Adrenal gland (tissue), 12 donors: Measurements from ENCODE around the gene SGPL1. TPM values are rescaled to one million over a fixed set of nuclear protein-coding genes. Genes with fewer than 3 reads are reported as not detected.
A peak's percentile ranks its signal among the peaks of the same experiment; 100 is the strongest.

Experiments
- DNase-seq, 7 donors: peaks; one replicate each; pipeline ENCODE4 v3.0.0-alpha.2; 2019 to 2020
- H3K27ac ChIP-seq, 5 donors: fragments of 200-600 bp; sonication (generic) in 4 of 5; 1 replicate in 3 of 5; 2 replicates in 2 of 5; pipeline versions ENCODE4 v1.5.1 to v1.8.0; 2016 to 2020; ENCODE audit warnings: mild to moderate bottlenecking in 1 of 5
- H3K27me3 ChIP-seq: fragments of 200-600 bp; 2 replicates; pipeline ENCODE4 v1.8.0; 2021
- H3K36me3 ChIP-seq, 2 donors: fragments of 200-600 bp; replicated peaks in 1 of 2; 1 replicate in 1 of 2; 2 replicates in 1 of 2; pipeline versions ENCODE4 v1.5.1 to v1.8.0; 2018 to 2022
- H3K4me1 ChIP-seq, 2 donors: fragments of 200-600 bp; replicated peaks in 1 of 2; 1 replicate in 1 of 2; 2 replicates in 1 of 2; pipeline versions ENCODE4 v1.5.1 to v1.8.0; 2018 to 2021
- H3K4me3 ChIP-seq, 4 donors: fragments of 200-600 bp; sonication (generic) in 3 of 4; one replicate each; pipeline ENCODE4 v1.5.1; 2016 to 2018
- H3K9me3 ChIP-seq, 3 donors: fragments of 200-600 bp; sonication (generic) in 1 of 3; replicated peaks in 1 of 3; 1 replicate in 2 of 3; 2 replicates in 1 of 3; pipeline versions ENCODE4 v1.5.1 to v1.8.0; 2016 to 2021
- POLR2A ChIP-seq, 2 donors: fragments of 450-650 bp; IDR thresholded peaks; one replicate each; pipeline ENCODE4 v1.6.1; 2017; ENCODE audit warnings: antibody characterized with exemption in 2 of 2, mild to moderate bottlenecking in 2 of 2, moderate library complexity in 1 of 2
- WGBS, 4 donors: extraction: QIAGEN DNeasy Blood & Tissue Kit in 2 of 4; methylation state at CpG; one replicate each; pipeline versions ENCODE4 v1.1.5 to v1.1.7; 2013 to 2017; 5-methylcytosine and 5-hydroxymethylcytosine counted together
- intact Hi-C, 2 donors: fragments of 100-400 bp; cut with DNase I; formaldehyde crosslinking; loops; one replicate each; pipeline versions ENCODE4 v1.14.1 to v1.15.0; 2022 to 2023
- polyA plus RNA-seq, 3 donors: library from polyadenylated mRNA; stranded (reverse); fragments of 200-250 nt in 2 of 3; fragments of 350-450 nt in 1 of 3; fragmentation: Illumina TruSeq in 1 of 3; extraction: RNeasy Lipid Tissue Mini Kit (QIAGEN cat#74804) in 1 of 3; gene quantifications; one replicate each; pipeline ENCODE4 v1.2.3, GENCODE V29; 2013 to 2014
- total RNA-seq, 9 donors: library from RNA; depleted of rRNA in 4 of 9; stranded (reverse); fragments of >200 nt in 4 of 9; fragments of 120-200 nt in 1 of 9; fragmentation: NEBNext Ultra II Directional in 1 of 9; extraction: Animal tissue kit (Norgen Biotek cat#: 25700) in 1 of 9; gene quantifications; one replicate each; pipeline versions ENCODE4 v1.1.0 to v1.2.4, GENCODE V29; 2013 to 2023
- TF ChIP-seq, protein P1 (sequence below), 6 experiments: fragments of 450-650 bp in 4 of 6; fragments of 200-600 bp in 2 of 6; sonication (generic) in 1 of 6; IDR thresholded peaks; 1 replicate in 5 of 6; 2 replicates in 1 of 6; pipeline versions ENCODE4 v1.5.1 to v1.8.0; 2016 to 2021; ENCODE audit warnings: antibody characterized with exemption in 6 of 6, mild to moderate bottlenecking in 2 of 6, moderate library complexity in 1 of 6
- donor health status: healthy with polysubstance abuse.
- donor health status: Bipolar disorder and iron deficiency.
- donor health status: DM: yes; HTN: yes; CAD: no.
- donor health status: DM: no; HTN: no; CAD: no.
- donor health status: DM: no; HTN: no; CAD: no.
- donor health status: DM: yes; HTN: yes; CAD: no.

Gene SGPL1
- total and polyA plus RNA-seq, 12 donors: 8.7 to 47.9 (median 33.2) TPM

GRCh38 chr10:70830164-70830563 is 14.4 kb downstream of the SGPL1 start:
- intact Hi-C loops: no loop called here
- H3K27ac ChIP-seq: peak overlapping the region in 1 of 5 donors; percentile 36
- no peaks in the 10 kb centered on the region for H3K9me3 ChIP-seq
- 25 to 35% (median 33%) methylated on average over 3 of the region's 3 CpGs for WGBS, 4 donors
- no peaks in the 10 kb centered on the region for H3K36me3 ChIP-seq
- peaks cover 27 to 63% of the 10 kb centered on the region in 2 donors for H3K4me1 ChIP-seq
- no peak overlapping the region for H3K4me3 ChIP-seq
- TF ChIP-seq, protein P1, sequence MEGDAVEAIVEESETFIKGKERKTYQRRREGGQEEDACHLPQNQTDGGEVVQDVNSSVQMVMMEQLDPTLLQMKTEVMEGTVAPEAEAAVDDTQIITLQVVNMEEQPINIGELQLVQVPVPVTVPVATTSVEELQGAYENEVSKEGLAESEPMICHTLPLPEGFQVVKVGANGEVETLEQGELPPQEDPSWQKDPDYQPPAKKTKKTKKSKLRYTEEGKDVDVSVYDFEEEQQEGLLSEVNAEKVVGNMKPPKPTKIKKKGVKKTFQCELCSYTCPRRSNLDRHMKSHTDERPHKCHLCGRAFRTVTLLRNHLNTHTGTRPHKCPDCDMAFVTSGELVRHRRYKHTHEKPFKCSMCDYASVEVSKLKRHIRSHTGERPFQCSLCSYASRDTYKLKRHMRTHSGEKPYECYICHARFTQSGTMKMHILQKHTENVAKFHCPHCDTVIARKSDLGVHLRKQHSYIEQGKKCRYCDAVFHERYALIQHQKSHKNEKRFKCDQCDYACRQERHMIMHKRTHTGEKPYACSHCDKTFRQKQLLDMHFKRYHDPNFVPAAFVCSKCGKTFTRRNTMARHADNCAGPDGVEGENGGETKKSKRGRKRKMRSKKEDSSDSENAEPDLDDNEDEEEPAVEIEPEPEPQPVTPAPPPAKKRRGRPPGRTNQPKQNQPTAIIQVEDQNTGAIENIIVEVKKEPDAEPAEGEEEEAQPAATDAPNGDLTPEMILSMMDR (IDR thresholded peaks at IDR 0.05): no peak
- no peak for TF ChIP-seq POLR2A (IDR thresholded peaks at IDR 0.05)
- no peak for DNase-seq
- H3K27me3 ChIP-seq: no peaks in the 10 kb centered on the region

DNA sequence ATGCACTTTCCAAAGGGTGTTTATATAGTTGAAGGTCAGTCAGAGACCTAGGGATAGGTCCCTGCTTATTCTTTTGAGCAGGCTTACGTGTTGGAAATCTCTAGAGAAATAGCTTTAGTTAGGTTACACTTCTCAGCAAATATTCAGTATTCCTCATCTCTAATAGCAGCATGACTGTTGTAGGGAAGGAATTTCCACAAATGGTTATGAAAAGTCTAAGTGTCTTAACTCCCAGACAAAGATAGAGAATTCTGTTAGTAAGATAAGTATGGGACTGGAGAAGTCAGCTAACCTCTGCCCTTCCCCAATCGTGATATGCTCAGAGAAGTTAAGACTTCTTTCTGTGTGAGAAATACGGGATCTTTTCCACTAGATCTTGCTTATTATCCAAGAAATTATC is 16.5 kb downstream of the SGPL1 start:
- no peaks in the 10 kb centered on the region for H3K36me3 ChIP-seq
- no peak for DNase-seq
- peak overlapping the region in 2 of 5 donors; percentile 53 to 69 for H3K27ac ChIP-seq
- H3K27me3 ChIP-seq: no peaks in the 10 kb centered on the region
- peaks cover 30 to 67% of the 10 kb centered on the region in 2 donors for H3K4me1 ChIP-seq
- 52 to 65% (median 58%) methylated on average over 3 of the region's 3 CpGs for WGBS, 4 donors
- H3K4me3 ChIP-seq: no peak overlapping the region
- TF ChIP-seq, protein P1 (IDR thresholded peaks at IDR 0.05): no peak
- TF ChIP-seq POLR2A (IDR thresholded peaks at IDR 0.05): no peak
- intact Hi-C loops: no loop called here
- no peaks in the 10 kb centered on the region for H3K9me3 ChIP-seq

DNA sequence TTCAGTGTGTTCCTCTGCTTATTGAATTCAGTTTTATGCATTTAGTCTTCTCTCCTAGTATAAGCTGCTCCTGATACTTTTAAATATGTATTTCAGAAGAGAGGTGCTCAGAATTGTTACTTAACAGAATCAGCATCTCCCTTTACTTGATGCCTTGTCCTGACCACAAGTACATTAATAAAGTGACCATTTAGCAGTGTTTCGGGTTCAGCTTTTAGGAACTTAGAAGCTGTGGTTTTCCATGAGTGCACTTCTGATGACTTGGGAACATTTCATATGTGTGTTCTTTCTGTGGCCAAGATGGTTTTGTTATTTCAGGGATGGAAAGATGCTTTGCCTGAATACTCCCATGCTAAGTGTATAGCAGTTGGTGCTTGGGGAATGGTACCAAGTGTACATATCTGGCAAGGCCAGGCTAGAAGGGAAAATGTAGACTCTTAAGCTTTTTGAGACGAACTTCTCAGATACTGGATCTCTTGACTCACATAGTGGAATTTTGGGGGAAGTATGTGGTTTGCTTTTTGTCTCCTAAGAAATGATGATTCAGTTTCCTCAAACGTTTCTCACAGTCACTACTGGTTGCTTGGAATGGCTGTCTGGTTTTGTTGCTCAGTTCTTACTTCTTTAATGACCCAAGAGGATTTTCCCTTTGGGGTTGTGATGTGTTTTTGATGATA is 17.2 kb downstream of the SGPL1 start:
- Histone ChIP-seq H3K36me3 (no peaks in the 10 kb centered on the region), H3K27me3 (no peaks in the 10 kb centered on the region), H3K4me3 (no peak overlapping the region), H3K27ac (peak overlapping the region in 3 of 5 donors; percentile 8 to 69 (median 53)), H3K9me3 (no peaks in the 10 kb centered on the region), H3K4me1 (peaks cover 29 to 61% of the 10 kb centered on the region in 2 donors)
- intact Hi-C loops: no loop called here
- no peak for TF ChIP-seq POLR2A (IDR thresholded peaks at IDR 0.05)
- TF ChIP-seq, protein P1 (IDR thresholded peaks at IDR 0.05): no peak
- 33 to 46% (median 37%) methylated on average over 3 of the region's 3 CpGs for WGBS, 4 donors
- DNase-seq: no peak

DNA sequence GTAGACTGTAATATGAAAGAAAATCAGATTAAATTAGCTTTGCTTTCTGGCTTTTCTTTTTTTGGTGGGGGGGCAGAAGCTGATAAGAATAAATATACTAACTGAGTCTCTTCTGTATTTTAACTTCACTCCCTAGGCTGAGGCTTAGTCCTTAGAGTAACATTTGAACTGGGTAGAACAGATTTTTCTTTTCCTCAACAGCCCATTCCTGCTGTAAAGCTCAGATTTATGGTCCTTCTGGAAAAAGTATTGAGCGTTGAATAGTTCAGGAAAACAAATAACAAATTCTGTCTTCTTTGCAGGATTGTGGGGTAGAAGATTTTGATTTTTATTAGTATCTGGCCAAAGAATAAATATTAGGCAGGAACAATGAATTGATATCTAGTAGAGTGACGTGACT is 17.9 kb downstream of the SGPL1 start:
- Histone ChIP-seq H3K4me1 (peaks cover 29 to 61% of the 10 kb centered on the region in 2 donors), H3K9me3 (no peaks in the 10 kb centered on the region), H3K36me3 (no peaks in the 10 kb centered on the region), H3K27me3 (no peaks in the 10 kb centered on the region), H3K27ac (peak overlapping the region in 2 of 5 donors; percentile 53 to 69), H3K4me3 (no peak overlapping the region)
- TF ChIP-seq, protein P1 (IDR thresholded peaks at IDR 0.05): no peak
- no peak for TF ChIP-seq POLR2A (IDR thresholded peaks at IDR 0.05)
- intact Hi-C loops: no loop called here
- DNase-seq: no peak
- 55 to 88% (median 77%) methylated on average over 2 of the region's 2 CpGs for WGBS, 4 donors
